Transverse colon (tissue), 4 donors: ENCODE data around the gene TOR4A.

Experiments
- EP300 ChIP-seq: sonication (generic); formaldehyde crosslinking; IDR thresholded peaks from one replicate; pipeline ENCODE4 v1.6.1; 2017; ENCODE audit warnings: antibody characterized with exemption, low read depth
- POLR2A ChIP-seq: fragments of 450-650 bp; IDR thresholded peaks from one replicate; pipeline ENCODE4 v1.6.1; 2016; ENCODE audit warnings: antibody characterized with exemption, mild to moderate bottlenecking, moderate library complexity
- POLR2AphosphoS5 ChIP-seq, 3 donors: sonication (generic); formaldehyde crosslinking; IDR thresholded peaks; one replicate each; pipeline ENCODE4 v1.6.1; 2016; ENCODE audit warnings: antibody characterized with exemption in 3 of 3
- TF ChIP-seq, protein P1 (sequence below), 5 experiments: fragments of 200-600 bp in 3 of 5; fragments of 450-650 bp in 2 of 5; sonication (generic) in 3 of 5; IDR thresholded peaks; 1 replicate in 2 of 5; 2 replicates in 3 of 5; pipeline ENCODE4 v1.5.1; 2016 to 2017; ENCODE audit warnings: antibody characterized with exemption in 5 of 5, inconsistent platforms in 3 of 5, mild to moderate bottlenecking in 2 of 5, moderate library complexity in 1 of 5

DNA sequence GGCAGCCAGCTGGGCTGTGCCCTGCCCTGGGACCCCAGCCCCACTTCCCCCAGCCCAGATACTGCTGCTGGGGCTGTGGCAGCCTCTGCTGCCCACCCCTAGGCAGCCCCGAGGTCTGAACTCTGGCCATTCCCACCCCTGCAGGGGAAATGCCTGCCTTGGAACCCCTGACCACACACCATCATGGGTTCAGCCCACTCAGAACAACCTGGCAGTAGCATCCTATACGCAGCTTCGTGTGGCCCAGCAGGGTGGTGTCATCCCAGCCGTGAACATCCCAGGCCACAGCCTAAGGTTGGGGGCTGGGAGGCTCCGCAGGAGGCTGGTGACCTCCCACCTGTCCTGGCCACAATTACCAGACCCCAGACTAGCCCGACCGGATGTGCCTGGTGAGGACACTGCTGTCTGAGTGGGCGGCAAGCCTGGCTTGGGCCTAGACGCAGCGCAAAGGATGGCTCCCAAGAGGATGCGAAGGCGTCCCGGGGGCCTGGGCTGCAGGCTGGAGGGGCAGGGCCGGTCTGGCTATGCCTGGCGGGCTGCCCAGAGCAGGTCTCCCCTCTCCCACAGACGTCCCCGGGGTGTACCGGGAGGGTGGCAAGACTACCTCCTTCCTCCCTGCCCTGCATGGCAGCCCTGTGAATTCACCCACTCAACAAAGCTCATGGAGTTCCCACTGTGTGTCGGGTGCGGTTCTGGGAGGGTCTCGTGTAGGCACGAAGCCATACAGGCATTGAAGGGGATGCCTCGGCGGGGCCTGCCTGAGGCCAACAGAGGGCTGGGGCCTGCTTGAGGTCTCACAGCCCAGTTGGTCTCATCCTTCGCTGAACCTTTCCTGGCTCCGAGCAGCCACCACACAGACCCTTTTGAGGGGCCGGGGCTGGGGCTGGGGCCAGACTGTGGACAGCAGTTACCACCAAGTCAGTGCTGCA lies 48.3 kb upstream of the TOR4A start:
- no peak for TF ChIP-seq POLR2AphosphoS5 (IDR thresholded peaks at IDR 0.05)
- TF ChIP-seq POLR2A, result no peak
- TF ChIP-seq EP300, result no peak
- TF ChIP-seq, protein P1, sequence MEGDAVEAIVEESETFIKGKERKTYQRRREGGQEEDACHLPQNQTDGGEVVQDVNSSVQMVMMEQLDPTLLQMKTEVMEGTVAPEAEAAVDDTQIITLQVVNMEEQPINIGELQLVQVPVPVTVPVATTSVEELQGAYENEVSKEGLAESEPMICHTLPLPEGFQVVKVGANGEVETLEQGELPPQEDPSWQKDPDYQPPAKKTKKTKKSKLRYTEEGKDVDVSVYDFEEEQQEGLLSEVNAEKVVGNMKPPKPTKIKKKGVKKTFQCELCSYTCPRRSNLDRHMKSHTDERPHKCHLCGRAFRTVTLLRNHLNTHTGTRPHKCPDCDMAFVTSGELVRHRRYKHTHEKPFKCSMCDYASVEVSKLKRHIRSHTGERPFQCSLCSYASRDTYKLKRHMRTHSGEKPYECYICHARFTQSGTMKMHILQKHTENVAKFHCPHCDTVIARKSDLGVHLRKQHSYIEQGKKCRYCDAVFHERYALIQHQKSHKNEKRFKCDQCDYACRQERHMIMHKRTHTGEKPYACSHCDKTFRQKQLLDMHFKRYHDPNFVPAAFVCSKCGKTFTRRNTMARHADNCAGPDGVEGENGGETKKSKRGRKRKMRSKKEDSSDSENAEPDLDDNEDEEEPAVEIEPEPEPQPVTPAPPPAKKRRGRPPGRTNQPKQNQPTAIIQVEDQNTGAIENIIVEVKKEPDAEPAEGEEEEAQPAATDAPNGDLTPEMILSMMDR (IDR thresholded peaks at IDR 0.05), result no peak
